Uterus (tissue), 2 donors: ENCODE measurements around the gene KCND2.

Experiments used
- CTCF ChIP-seq, 4 experiments: fragments of 200-600 bp in 2 of 4; fragments of 450-650 bp in 2 of 4; sonication (generic) in 2 of 4; IDR thresholded peaks; one replicate each; pipeline ENCODE4 v1.5.1; 2016 to 2019; ENCODE audit warnings: antibody characterized with exemption in 4 of 4, mild to moderate bottlenecking in 2 of 4, moderate library complexity in 1 of 4
- POLR2A ChIP-seq, 2 donors: fragments of 450-650 bp; IDR thresholded peaks; one replicate each; pipeline ENCODE4 v1.6.1; 2016; ENCODE audit warnings: antibody characterized with exemption in 2 of 2, mild to moderate bottlenecking in 1 of 2, moderate library complexity in 1 of 2

- TF ChIP-seq CTCF (IDR thresholded peaks at IDR 0.05) (no peak), POLR2A (IDR thresholded peaks at IDR 0.05) (no peak)
Observed at GRCh38 chr7:120444650-120445049, 171.7 kb downstream of the KCND2 start.
